Thyroid gland (tissue), 4 donors: ENCODE measurements around the gene B3GNT5.

ENCODE experiments used
- CTCF ChIP-seq, 6 experiments: fragments of 200-600 bp in 3 of 6; fragments of 450-650 bp in 3 of 6; sonication (generic) in 3 of 6; IDR thresholded peaks; one replicate each; pipeline ENCODE4 v1.5.1; 2016 to 2019; ENCODE audit warnings: antibody characterized with exemption in 6 of 6, mild to moderate bottlenecking in 2 of 6, inconsistent platforms in 1 of 6, moderate library complexity in 1 of 6
- POLR2A ChIP-seq, 2 donors: fragments of 450-650 bp; IDR thresholded peaks; one replicate each; pipeline ENCODE4 v1.6.1; 2017; ENCODE audit warnings: antibody characterized with exemption in 2 of 2, mild to moderate bottlenecking in 2 of 2, moderate library complexity in 1 of 2

GRCh38 chr3:183254487-183255347, 1.7 kb downstream of the B3GNT5 start:
- TF ChIP-seq POLR2A (IDR thresholded peaks at IDR 0.05) (no peak), CTCF (IDR thresholded peaks at IDR 0.05) (no peak)
